HuH-7.5 (cell line): ENCODE data around the gene CHCHD4.

Source experiments
- DNase-seq: peaks from one replicate; pipeline ENCODE4 v3.0.0; 2011; ENCODE audit warnings: low spot score

The CHCHD4 gene

GRCh38 chr3:14148041-14148985 lies 23.6 kb upstream of the CHCHD4 start:
- DNase-seq: peak; percentile 54

- no peak for DNase-seq
Measured at GRCh38 chr3:14147617-14148016, 22.9 kb upstream of the CHCHD4 start.

- DNase-seq: no peak
Measured at GRCh38 chr3:14147066-14147435, 22.4 kb upstream of the CHCHD4 start.

GRCh38 chr3:14146381-14147065 lies 21.9 kb upstream of the CHCHD4 start:
- no peak for DNase-seq

GRCh38 chr3:14145670-14146380 lies 21.2 kb upstream of the CHCHD4 start:
- DNase-seq: no peak

GRCh38 chr3:14145236-14145635 lies 20.6 kb upstream of the CHCHD4 start:
- DNase-seq: no peak

GRCh38 chr3:14144423-14145075 lies 19.9 kb upstream of the CHCHD4 start:
- DNase-seq: peak; percentile 92

GRCh38 chr3:14143271-14144225 lies 18.9 kb upstream of the CHCHD4 start:
- no peak for DNase-seq

GRCh38 chr3:14142567-14143270 lies 18.0 kb upstream of the CHCHD4 start:
- no peak for DNase-seq

- DNase-seq: no peak
Measured at GRCh38 chr3:14141602-14142341, 17.1 kb upstream of the CHCHD4 start.

GRCh38 chr3:14141144-14141543 lies 16.5 kb upstream of the CHCHD4 start:
- DNase-seq: no peak

GRCh38 chr3:14140668-14141067 lies 16.0 kb upstream of the CHCHD4 start:
- DNase-seq: no peak

GRCh38 chr3:14139771-14140170 lies 15.1 kb upstream of the CHCHD4 start:
- no peak for DNase-seq

- no peak for DNase-seq
Measured at GRCh38 chr3:14138878-14139655, 14.4 kb upstream of the CHCHD4 start.

GRCh38 chr3:14138109-14138877 lies 13.6 kb upstream of the CHCHD4 start:
- no peak for DNase-seq

GRCh38 chr3:14137445-14137844 lies 12.8 kb upstream of the CHCHD4 start:
- no peak for DNase-seq

GRCh38 chr3:14137004-14137403 lies 12.3 kb upstream of the CHCHD4 start:
- no peak for DNase-seq

GRCh38 chr3:14135581-14135980 lies 10.9 kb upstream of the CHCHD4 start:
- no peak for DNase-seq
